ENCODE results near the gene ZNF511. TPM values are rescaled to one million over a fixed set of nuclear protein-coding genes. Genes with fewer than 3 reads are reported as not detected.
A peak's percentile ranks its signal among the peaks of the same experiment; 100 is the strongest.

ZNF511 gene
- total and polyA plus RNA-seq, 9 of the 15 experiments (the other 6 are each of a cell fraction or from before 2014, with no cell fraction given) = 0.61 to 69.3 (median 40.1) TPM

- TF ChIP-seq ZNF395 (CRISPR knock-in tag; IDR thresholded peaks at IDR 0.05) = no peak
- TF ChIP-seq POLR2G (IDR thresholded peaks at IDR 0.05; ENCODE audit: low read depth, low read length) = peak; percentile 29; the same call in 1 of the 2 replicates
- Histone ChIP-seq H2AFZ (ENCODE audit: low read depth, low read length) (no peak overlapping the region), H3K27me3 (ENCODE audit: control insufficient read depth in 2 of 2, insufficient read depth in 2 of 2, low read length in 2 of 2) (no peaks in the 10 kb centered on the region), H3K9ac (ENCODE audit: insufficient read depth in 1 of 2, low read depth in 2 of 2, low read length in 2 of 2) (no peak overlapping the region), H3K4me3 (no peak overlapping the region), H3K9me1 (ENCODE audit: control insufficient read depth, insufficient read depth, low read length) (peaks cover 3% of the 10 kb centered on the region), H3K79me2 (ENCODE audit: control insufficient read depth, insufficient read depth, low read length) (no peaks in the 10 kb centered on the region), H3K4me1 (replicated peaks in 1 of 2; ENCODE audit: control insufficient read depth in 2 of 2, insufficient read depth in 2 of 2, low read length in 2 of 2) (peaks cover 15 to 31% of the 10 kb centered on the region in 2 experiments), H3K4me2 (ENCODE audit: insufficient read depth, low read length) (no peak overlapping the region), H3K36me3 (ENCODE audit: control insufficient read depth, insufficient read depth, low read length) (peaks cover 63% of the 10 kb centered on the region; the same call in 2 of the 3 replicates), H3K9me3 (replicated peaks; ENCODE audit: control insufficient read depth, insufficient read depth, low read depth, low read length) (no peaks in the 10 kb centered on the region), H4K20me1 (replicated peaks; ENCODE audit: control insufficient read depth, insufficient read depth, low read length) (no peaks in the 10 kb centered on the region), H3K27ac (ENCODE audit: extremely low read depth, low read depth, low read length) (no peak overlapping the region)
- POLR2A ChIA-PET = no interaction called here
- WGBS (ENCODE audit: insufficient coverage, low coverage, missing lambda C conversion rate) = 89% methylated on average over 18 of the region's 24 CpGs
- DNase-seq (ENCODE audit: extremely low read depth in 1 of 4, low spot score in 3 of 4) (no peak), FAIRE-seq (no peak), ATAC-seq (no peak)
- in situ Hi-C loops (cut with MboI) (no loop called here), intact Hi-C loops (cut with micrococcal nuclease) (no loop called here)
- CTCF ChIA-PET (ENCODE audit: low intra/inter-chr PET ratio) = no interaction called here
- BruUV-seq (replicated peaks) = no TSS peak
Measured at GRCh38 chr10:133282846-133283390, 25.8 kb upstream of the ZNF511 start.

DNA sequence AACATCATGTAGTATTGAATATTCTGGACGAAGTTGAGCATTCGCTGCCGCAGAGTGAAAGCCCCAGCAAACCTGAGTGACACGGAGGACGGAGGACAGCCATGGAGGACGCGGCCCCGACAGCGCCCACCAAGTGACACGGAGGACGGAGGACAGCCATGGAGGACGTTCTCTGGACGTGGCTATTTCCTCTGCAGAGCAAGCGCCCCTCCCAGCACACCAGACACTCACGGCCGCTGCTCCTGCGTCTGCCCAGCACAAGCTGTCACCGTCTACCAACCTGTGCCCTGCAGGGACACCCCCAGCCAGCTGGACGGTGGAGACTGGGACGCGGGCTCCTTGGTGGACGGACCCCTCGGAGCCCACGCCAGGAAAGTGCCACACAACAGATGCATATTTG, 24.8 kb upstream of the ZNF511 start:
- H3K9me1 ChIP-seq (ENCODE audit: control insufficient read depth, insufficient read depth, low read length) = no peaks in the 10 kb centered on the region
- intact Hi-C loops (cut with micrococcal nuclease) (no loop called here), in situ Hi-C loops (cut with MboI) (no loop called here)
- H3K9me3 ChIP-seq (replicated peaks; ENCODE audit: control insufficient read depth, insufficient read depth, low read depth, low read length) = no peaks in the 10 kb centered on the region
- no peak overlapping the region for H3K27ac ChIP-seq (ENCODE audit: extremely low read depth, low read depth, low read length)
- no peaks in the 10 kb centered on the region for H4K20me1 ChIP-seq (replicated peaks; ENCODE audit: control insufficient read depth, insufficient read depth, low read length)
- H3K79me2 ChIP-seq (ENCODE audit: control insufficient read depth, insufficient read depth, low read length) = no peaks in the 10 kb centered on the region
- no peak for ATAC-seq
- H3K4me3 ChIP-seq = no peak overlapping the region
- no peak overlapping the region for H2AFZ ChIP-seq (ENCODE audit: low read depth, low read length)
- no peak for DNase-seq (ENCODE audit: extremely low read depth in 1 of 4, low spot score in 3 of 4)
- ChIA-PET POLR2A (interaction anchor here (0.7 kb wide), 1 partner anchor 9 kb away, joined by 5 read pairs; no protein-coding TSS in a partner anchor), CTCF (ENCODE audit: low intra/inter-chr PET ratio) (no interaction called here)
- H3K36me3 ChIP-seq (ENCODE audit: control insufficient read depth, insufficient read depth, low read length) = peaks cover 73% of the 10 kb centered on the region; the same call in 2 of the 3 replicates
- no peak overlapping the region for H3K4me2 ChIP-seq (ENCODE audit: insufficient read depth, low read length)
- BruUV-seq (replicated peaks) = no TSS peak
- FAIRE-seq = no peak
- no peak overlapping the region; a peak in 1 of 4 replicates for H3K9ac ChIP-seq (ENCODE audit: insufficient read depth in 1 of 2, low read depth in 2 of 2, low read length in 2 of 2)
- peaks cover 6 to 20% of the 10 kb centered on the region in 2 experiments for H3K4me1 ChIP-seq (replicated peaks in 1 of 2; ENCODE audit: control insufficient read depth in 2 of 2, insufficient read depth in 2 of 2, low read length in 2 of 2)
- H3K27me3 ChIP-seq (ENCODE audit: control insufficient read depth in 2 of 2, insufficient read depth in 2 of 2, low read length in 2 of 2) = no peaks in the 10 kb centered on the region
- WGBS (ENCODE audit: insufficient coverage, low coverage, missing lambda C conversion rate) = 95% methylated on average over 18 of the region's 24 CpGs
- TF ChIP-seq ZNF12 (CRISPR knock-in tag; IDR thresholded peaks at IDR 0.05) (no peak), ZNF444 (CRISPR knock-in tag; IDR thresholded peaks at IDR 0.05) (no peak), TFAM (CRISPR knock-in tag; conservative IDR thresholded peaks at IDR 0.05) (no peak), ZBTB7A (IDR thresholded peaks at IDR 0.05; ENCODE audit: borderline replicate concordance, control insufficient read depth, low read depth, low read length) (no peak), ESRRB (CRISPR knock-in tag; IDR thresholded peaks at IDR 0.05; ENCODE audit: borderline replicate concordance) (no peak), ZNF124 (CRISPR knock-in tag; IDR thresholded peaks at IDR 0.05) (no peak), TAF15 (IDR thresholded peaks at IDR 0.05; ENCODE audit: low read depth, low read length) (no peak), GATA2 (CRISPR knock-in tag; IDR thresholded peaks at IDR 0.05) (no peak), ZNF174 (CRISPR knock-in tag; IDR thresholded peaks at IDR 0.05) (no peak), MCM3 (IDR thresholded peaks at IDR 0.05) (no peak)
- TF ChIP-seq, protein P1, sequence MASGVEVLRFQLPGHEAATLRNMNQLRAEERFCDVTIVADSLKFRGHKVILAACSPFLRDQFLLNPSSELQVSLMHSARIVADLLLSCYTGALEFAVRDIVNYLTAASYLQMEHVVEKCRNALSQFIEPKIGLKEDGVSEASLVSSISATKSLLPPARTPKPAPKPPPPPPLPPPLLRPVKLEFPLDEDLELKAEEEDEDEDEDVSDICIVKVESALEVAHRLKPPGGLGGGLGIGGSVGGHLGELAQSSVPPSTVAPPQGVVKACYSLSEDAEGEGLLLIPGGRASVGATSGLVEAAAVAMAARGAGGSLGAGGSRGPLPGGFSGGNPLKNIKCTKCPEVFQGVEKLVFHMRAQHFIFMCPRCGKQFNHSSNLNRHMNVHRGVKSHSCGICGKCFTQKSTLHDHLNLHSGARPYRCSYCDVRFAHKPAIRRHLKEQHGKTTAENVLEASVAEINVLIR (CRISPR knock-in tag; IDR thresholded peaks at IDR 0.05) = no peak

Measured in K562 (cell line).